Neural progenitor cell (in vitro differentiated cells): ENCODE results near the gene SCMH1. TPM values are rescaled to one million over a fixed set of nuclear protein-coding genes. Genes with fewer than 3 reads are reported as not detected.

ENCODE experiments used
- DNase-seq: peaks from one replicate; pipeline ENCODE4 v3.0.0-alpha.2; 2016; ENCODE audit warnings: low spot score
- H2AFZ ChIP-seq: fragments of 200-600 bp; sonication (generic); replicated peaks from 2 replicates; pipeline ENCODE4 v1.6.1; 2016; ENCODE audit warnings: antibody characterized with exemption
- H3F3A ChIP-seq: fragments of 200-600 bp; sonication (generic); 2 replicates; pipeline ENCODE4 v1.6.1; 2016; ENCODE audit warnings: antibody characterized with exemption, low read depth
- H3K27ac ChIP-seq: fragments of 200-600 bp; sonication (generic); 2 replicates; pipeline ENCODE4 v1.5.1; 2016; ENCODE audit warnings: mild to moderate bottlenecking
- H3K27me3 ChIP-seq: fragments of 200-600 bp; sonication (generic); 2 replicates; pipeline ENCODE4 v1.6.1; 2016; ENCODE audit warnings: mild to moderate bottlenecking, moderate library complexity
- H3K36me3 ChIP-seq: fragments of 200-600 bp; sonication (generic); 2 replicates; pipeline ENCODE4 v1.5.1; 2016
- H3K4me1 ChIP-seq: fragments of 200-600 bp; sonication (generic); 2 replicates; pipeline ENCODE4 v1.6.1; 2016; ENCODE audit warnings: mixed run types
- H3K4me2 ChIP-seq: fragments of 200-600 bp; sonication (generic); 2 replicates; pipeline ENCODE4 v1.6.1; 2016
- H3K4me3 ChIP-seq: fragments of 200-600 bp; sonication (generic); 2 replicates; pipeline ENCODE4 v1.5.1; 2016
- H3K79me2 ChIP-seq: fragments of 200-600 bp; sonication (generic); 2 replicates; pipeline ENCODE4 v1.6.1; 2016; ENCODE audit warnings: low read depth
- H3K9ac ChIP-seq: fragments of 200-600 bp; sonication (generic); 2 replicates; pipeline ENCODE4 v1.6.1; 2016
- H3K9me3 ChIP-seq: fragments of 200-600 bp; sonication (generic); 2 replicates; pipeline ENCODE4 v1.5.1; 2016; ENCODE audit warnings: low read depth
- H4K20me1 ChIP-seq: fragments of 200-600 bp; sonication (generic); 2 replicates; pipeline ENCODE4 v1.6.1; 2016; ENCODE audit warnings: low read depth
- H3K27ac Mint-ChIP-seq: 3 replicates; pipeline ENCODE4 v1.8.0; 2021; ENCODE audit warnings: mixed read lengths
- H3K27me3 Mint-ChIP-seq: 2 replicates; pipeline ENCODE4 v1.8.0; 2022; ENCODE audit warnings: low read depth, mild to moderate bottlenecking, inconsistent platforms, moderate library complexity, mixed read lengths; ENCODE audit not compliant: insufficient read depth
- H3K36me3 Mint-ChIP-seq: 3 replicates; pipeline ENCODE4 v1.8.0; 2021; ENCODE audit warnings: mixed read lengths
- H3K4me1 Mint-ChIP-seq: 3 replicates; pipeline ENCODE4 v1.8.0; 2021; ENCODE audit warnings: mixed read lengths
- H3K4me3 Mint-ChIP-seq: 3 replicates; pipeline ENCODE4 v1.8.0; 2021; ENCODE audit warnings: mild to moderate bottlenecking, moderate library complexity, mixed read lengths
- H3K9me3 Mint-ChIP-seq: 3 replicates; pipeline ENCODE4 v1.8.0; 2020; ENCODE audit warnings: mixed read lengths
- EZH2 ChIP-seq: fragments of 200-600 bp; sonication (generic); IDR thresholded peaks from 2 replicates; pipeline ENCODE4 v1.6.1; 2017; ENCODE audit warnings: antibody characterized with exemption, mild to moderate bottlenecking, moderate library complexity
- EZH2phosphoT487 ChIP-seq: fragments of 200-600 bp; sonication (generic); IDR thresholded peaks from 2 replicates; pipeline ENCODE4 v1.6.1; 2017; ENCODE audit warnings: antibody characterized with exemption
- total RNA-seq: library from RNA; depleted of rRNA; stranded (reverse); fragments of >200 nt; gene quantifications from 2 replicates; pipeline ENCODE4 v1.2.3, GENCODE V29; 2015; ENCODE audit warnings: low replicate concordance
- TF ChIP-seq, protein P1 (sequence below): fragments of 200-600 bp; sonication (generic); IDR thresholded peaks from 2 replicates; pipeline ENCODE4 v1.5.1; 2017; ENCODE audit warnings: antibody characterized with exemption, mild to moderate bottlenecking

SCMH1 gene
- total RNA-seq, 1 donor from 2014 or later, result 16.1 TPM

DNA sequence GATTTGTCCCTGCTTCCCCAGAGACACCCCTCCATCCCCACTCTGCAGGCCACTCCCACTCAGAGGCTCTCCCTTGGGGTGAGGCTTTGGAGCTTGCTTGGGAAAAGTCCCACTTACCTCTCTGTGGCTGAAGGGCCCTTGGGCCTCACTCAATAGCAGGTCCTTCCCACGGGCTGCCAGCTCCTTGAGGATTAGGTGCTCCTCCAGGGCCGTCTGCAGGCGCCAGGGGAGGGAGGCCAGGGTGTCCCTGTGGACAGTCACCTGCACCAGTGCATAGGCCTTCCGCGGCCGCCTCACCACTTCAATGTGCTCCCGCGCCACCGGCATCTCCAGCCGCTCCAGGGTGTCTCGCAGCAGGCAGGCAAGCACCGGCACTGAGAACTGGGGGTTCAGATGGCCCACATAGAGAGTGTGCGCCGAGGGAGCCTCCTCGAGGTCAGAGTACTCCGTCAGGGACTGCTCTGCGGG is 222.0 kb downstream of the SCMH1 start:
- Histone ChIP-seq H3F3A (peaks cover 12% of the 10 kb centered on the region), H3K4me3 (no peak overlapping the region), H3K9me3 (no peaks in the 10 kb centered on the region), H3K27me3 (no peaks in the 10 kb centered on the region), H3K27ac (no peak overlapping the region), H3K79me2 (no peaks in the 10 kb centered on the region), H3K4me1 (peaks cover 3% of the 10 kb centered on the region), H3K4me2 (no peak overlapping the region), H3K36me3 (no peaks in the 10 kb centered on the region), H2AFZ (no peak overlapping the region), H3K9ac (no peak overlapping the region), H4K20me1 (peaks cover 2% of the 10 kb centered on the region)
- TF ChIP-seq, protein P1, sequence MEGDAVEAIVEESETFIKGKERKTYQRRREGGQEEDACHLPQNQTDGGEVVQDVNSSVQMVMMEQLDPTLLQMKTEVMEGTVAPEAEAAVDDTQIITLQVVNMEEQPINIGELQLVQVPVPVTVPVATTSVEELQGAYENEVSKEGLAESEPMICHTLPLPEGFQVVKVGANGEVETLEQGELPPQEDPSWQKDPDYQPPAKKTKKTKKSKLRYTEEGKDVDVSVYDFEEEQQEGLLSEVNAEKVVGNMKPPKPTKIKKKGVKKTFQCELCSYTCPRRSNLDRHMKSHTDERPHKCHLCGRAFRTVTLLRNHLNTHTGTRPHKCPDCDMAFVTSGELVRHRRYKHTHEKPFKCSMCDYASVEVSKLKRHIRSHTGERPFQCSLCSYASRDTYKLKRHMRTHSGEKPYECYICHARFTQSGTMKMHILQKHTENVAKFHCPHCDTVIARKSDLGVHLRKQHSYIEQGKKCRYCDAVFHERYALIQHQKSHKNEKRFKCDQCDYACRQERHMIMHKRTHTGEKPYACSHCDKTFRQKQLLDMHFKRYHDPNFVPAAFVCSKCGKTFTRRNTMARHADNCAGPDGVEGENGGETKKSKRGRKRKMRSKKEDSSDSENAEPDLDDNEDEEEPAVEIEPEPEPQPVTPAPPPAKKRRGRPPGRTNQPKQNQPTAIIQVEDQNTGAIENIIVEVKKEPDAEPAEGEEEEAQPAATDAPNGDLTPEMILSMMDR, result no peak
- no peak for TF ChIP-seq EZH2
- no peak overlapping the region for H3K27ac Mint-ChIP-seq
- H3K4me3 Mint-ChIP-seq, result no peak overlapping the region
- DNase-seq, result no peak
- H3K36me3 Mint-ChIP-seq, result peaks cover 15% of the 10 kb centered on the region
- peaks cover 7% of the 10 kb centered on the region for H3K27me3 Mint-ChIP-seq
- H3K9me3 Mint-ChIP-seq, result no peaks in the 10 kb centered on the region
- H3K4me1 Mint-ChIP-seq, result peaks cover 12% of the 10 kb centered on the region

DNA sequence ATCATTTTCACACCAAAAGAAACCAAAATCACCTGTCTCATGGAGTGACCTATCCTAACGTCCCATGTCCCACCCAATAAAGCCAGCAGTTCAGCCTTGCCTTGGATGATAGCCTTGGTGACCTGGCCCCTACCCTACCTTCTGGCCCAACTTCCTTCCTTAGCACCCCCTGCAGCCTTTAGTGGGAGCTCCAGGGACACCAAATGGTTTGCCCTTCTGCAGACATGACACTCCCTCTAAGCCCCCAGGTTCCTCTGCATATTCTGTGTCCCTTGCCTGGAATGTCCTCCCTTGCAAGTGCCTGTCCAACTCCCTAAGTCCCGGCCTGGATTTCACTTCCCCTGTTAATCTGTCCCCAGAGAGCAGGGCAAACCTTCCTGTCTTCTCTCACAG is 222.8 kb downstream of the SCMH1 start:
- H3K9me3 Mint-ChIP-seq, result no peaks in the 10 kb centered on the region
- H3K27ac ChIP-seq, result no peak overlapping the region
- peaks cover 4% of the 10 kb centered on the region for H3K4me1 Mint-ChIP-seq
- H4K20me1 ChIP-seq, result no peaks in the 10 kb centered on the region
- H3K79me2 ChIP-seq, result no peaks in the 10 kb centered on the region
- no peaks in the 10 kb centered on the region for H3K4me1 ChIP-seq
- no peak overlapping the region for H2AFZ ChIP-seq
- H3K27ac Mint-ChIP-seq, result peak overlapping the region; percentile 54
- TF ChIP-seq, protein P1, result no peak
- TF ChIP-seq EZH2phosphoT487, result no peak
- TF ChIP-seq EZH2, result no peak
- no peak overlapping the region for H3K4me2 ChIP-seq
- H3K36me3 ChIP-seq, result no peaks in the 10 kb centered on the region
- no peaks in the 10 kb centered on the region for H3K27me3 ChIP-seq
- no peak for DNase-seq
- no peak overlapping the region for H3K4me3 ChIP-seq
- no peak overlapping the region for H3K4me3 Mint-ChIP-seq
- H3K9ac ChIP-seq, result no peak overlapping the region
- H3K9me3 ChIP-seq, result no peaks in the 10 kb centered on the region
- H3K36me3 Mint-ChIP-seq, result peaks cover 12% of the 10 kb centered on the region
- H3K27me3 Mint-ChIP-seq, result peaks cover 7% of the 10 kb centered on the region
- peaks cover 7% of the 10 kb centered on the region for H3F3A ChIP-seq

DNA sequence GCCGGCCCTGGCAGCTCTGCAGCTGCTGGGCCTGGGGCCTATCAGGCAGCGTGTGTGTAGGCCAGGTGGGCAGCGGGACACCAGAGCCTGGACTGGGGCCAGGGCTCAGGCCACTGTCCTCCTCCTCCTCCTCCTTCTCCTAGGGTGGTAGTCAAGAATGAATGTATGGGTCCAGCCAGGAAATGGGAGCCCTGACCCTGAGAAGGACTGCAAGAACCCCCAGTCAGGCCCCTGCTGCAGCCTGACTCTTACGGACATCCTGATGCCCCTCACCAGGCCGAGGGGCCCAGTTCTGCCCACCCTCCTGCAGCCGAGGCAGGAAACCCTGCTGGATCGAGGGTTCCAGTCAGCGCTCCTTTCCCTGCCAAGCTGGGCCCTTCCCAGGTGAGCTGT is 224.1 kb downstream of the SCMH1 start:
- Histone ChIP-seq H3K27me3 (no peaks in the 10 kb centered on the region), H3K4me1 (no peaks in the 10 kb centered on the region), H3K36me3 (no peaks in the 10 kb centered on the region), H3K4me2 (no peak overlapping the region), H4K20me1 (no peaks in the 10 kb centered on the region), H2AFZ (no peak overlapping the region), H3K27ac (no peak overlapping the region), H3K4me3 (no peak overlapping the region), H3K9me3 (no peaks in the 10 kb centered on the region), H3K79me2 (no peaks in the 10 kb centered on the region), H3K9ac (no peak overlapping the region), H3F3A (peaks cover 7% of the 10 kb centered on the region)
- Mint-ChIP-seq H3K4me3 (no peak overlapping the region), H3K36me3 (peaks cover 13% of the 10 kb centered on the region), H3K9me3 (no peaks in the 10 kb centered on the region), H3K4me1 (no peaks in the 10 kb centered on the region), H3K27ac (no peak overlapping the region), H3K27me3 (peaks cover 7% of the 10 kb centered on the region)
- TF ChIP-seq EZH2, result no peak
- no peak for DNase-seq

DNA sequence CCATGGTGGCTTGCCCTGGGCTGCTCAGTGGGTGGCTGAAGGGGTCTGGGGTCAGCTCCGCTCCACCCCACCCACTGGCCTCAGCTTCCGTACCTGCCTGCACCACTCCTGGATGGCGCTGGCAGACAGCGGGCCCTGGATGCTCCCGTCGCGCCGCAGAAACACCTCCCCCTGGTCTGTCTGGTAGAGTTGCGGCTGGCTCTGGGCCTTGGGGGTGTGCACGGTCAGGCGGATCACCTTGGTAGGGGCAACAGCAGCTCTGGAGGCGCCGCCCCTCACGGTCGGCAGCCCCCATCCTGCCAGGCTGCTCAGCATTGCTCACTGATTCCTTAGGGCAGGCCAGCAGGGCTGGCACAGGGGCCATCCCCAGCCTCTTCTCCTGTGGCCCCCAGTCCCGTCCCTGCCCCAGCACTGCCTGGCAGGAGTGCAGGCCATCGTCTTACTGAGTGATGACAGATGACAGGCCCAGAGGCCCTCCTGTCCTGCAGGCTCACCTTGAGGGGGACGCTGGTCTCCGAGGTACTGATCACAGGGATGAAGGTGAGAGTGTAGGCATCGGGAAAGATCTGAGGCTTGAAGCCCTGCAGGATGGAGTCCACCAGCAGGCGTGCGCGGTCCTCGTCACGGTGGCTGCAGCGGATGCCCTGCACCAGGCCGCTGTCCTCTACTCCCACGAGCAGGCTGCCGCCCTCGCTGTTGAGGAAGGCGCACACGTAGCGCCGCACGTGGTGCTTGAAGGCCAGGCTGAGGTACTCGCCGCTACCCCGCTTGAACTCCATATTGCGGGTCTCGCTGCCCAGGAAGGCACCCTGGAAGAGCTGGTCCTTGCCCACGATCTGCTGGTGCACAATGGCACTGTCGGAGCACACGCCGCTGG is 224.7 kb downstream of the SCMH1 start:
- Mint-ChIP-seq H3K27ac (no peak overlapping the region), H3K4me1 (no peaks in the 10 kb centered on the region), H3K27me3 (peaks cover 7% of the 10 kb centered on the region), H3K9me3 (no peaks in the 10 kb centered on the region), H3K4me3 (no peak overlapping the region), H3K36me3 (peaks cover 17% of the 10 kb centered on the region)
- no peak overlapping the region for H3K27ac ChIP-seq
- TF ChIP-seq, protein P1, result no peak
- TF ChIP-seq EZH2 (no peak), EZH2phosphoT487 (no peak)
- H3K9me3 ChIP-seq, result no peaks in the 10 kb centered on the region
- no peak overlapping the region for H3K4me3 ChIP-seq
- no peaks in the 10 kb centered on the region for H3K27me3 ChIP-seq
- no peaks in the 10 kb centered on the region for H4K20me1 ChIP-seq
- H3K4me1 ChIP-seq, result no peaks in the 10 kb centered on the region
- no peaks in the 10 kb centered on the region for H3K79me2 ChIP-seq
- H3K36me3 ChIP-seq, result no peaks in the 10 kb centered on the region
- peaks cover 7% of the 10 kb centered on the region for H3F3A ChIP-seq
- no peak overlapping the region for H3K4me2 ChIP-seq
- no peak overlapping the region for H3K9ac ChIP-seq
- DNase-seq, result no peak
- no peak overlapping the region for H2AFZ ChIP-seq
